GM12875 (cell line): ENCODE results near the gene RPS15.
A peak's percentile ranks its signal among the peaks of the same experiment; 100 is the strongest.
"Not testable (repeated sequence)": the region's sequence is repeated elsewhere in the genome, so short reads cannot be mapped to it uniquely, and the experiment has no call there.

Experiments used
- H3K4me3 ChIP-seq: one replicate; pipeline ENCODE4 v1.5.1; 2011; ENCODE audit warnings: low read depth, low read length, control low read depth
- CTCF ChIP-seq: IDR thresholded peaks from 2 replicates; pipeline ENCODE4 v1.5.1; 2011; ENCODE audit warnings: low read depth, mild to moderate bottlenecking, control low read depth, inconsistent platforms, low read length, moderate library complexity, borderline replicate concordance; ENCODE audit not compliant: insufficient read depth

Gene RPS15

DNA sequence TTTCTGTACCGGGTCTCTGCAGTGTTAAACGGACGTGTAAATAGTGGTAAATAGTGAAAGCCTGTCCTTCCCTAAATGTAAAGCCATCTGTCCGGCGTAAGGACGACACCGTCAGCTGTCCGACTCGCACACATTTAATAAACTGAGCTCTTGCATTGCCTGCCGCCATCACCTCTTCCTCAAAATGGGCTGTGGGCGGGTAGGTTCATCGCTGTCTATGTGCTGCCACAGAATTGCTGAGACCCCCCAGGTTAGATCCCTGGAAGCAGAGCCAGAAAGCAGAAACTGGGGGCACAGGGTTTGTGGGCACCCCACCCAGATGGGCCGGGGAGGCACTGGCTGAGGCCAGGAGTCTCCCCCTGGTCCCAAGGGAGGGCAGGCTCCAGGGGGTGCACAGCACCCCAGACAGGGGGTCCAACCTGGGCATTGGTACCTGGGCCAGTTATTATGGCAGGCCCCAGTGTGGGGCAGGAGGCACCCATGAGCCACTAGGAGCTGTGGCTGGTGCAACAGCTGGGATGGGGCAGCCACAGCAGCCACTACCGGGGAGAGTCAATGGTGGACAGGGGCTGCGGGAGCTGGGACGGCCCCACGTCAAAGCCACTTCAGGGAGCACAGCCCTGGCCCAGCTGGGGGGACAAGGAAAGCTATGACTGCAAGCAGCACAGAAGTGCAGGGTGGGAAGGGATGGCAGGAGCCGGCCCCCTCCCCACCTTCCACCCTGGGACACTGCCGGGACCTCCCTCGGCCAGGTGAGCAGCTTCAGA is 35.1 kb downstream of the RPS15 start:
- H3K4me3 ChIP-seq: no peak overlapping the region
- TF ChIP-seq CTCF: no peak

- no peak overlapping the region for H3K4me3 ChIP-seq
- TF ChIP-seq CTCF: no peak
Observed at GRCh38 chr19:1474011-1474764, 36.0 kb downstream of the RPS15 start.

DNA sequence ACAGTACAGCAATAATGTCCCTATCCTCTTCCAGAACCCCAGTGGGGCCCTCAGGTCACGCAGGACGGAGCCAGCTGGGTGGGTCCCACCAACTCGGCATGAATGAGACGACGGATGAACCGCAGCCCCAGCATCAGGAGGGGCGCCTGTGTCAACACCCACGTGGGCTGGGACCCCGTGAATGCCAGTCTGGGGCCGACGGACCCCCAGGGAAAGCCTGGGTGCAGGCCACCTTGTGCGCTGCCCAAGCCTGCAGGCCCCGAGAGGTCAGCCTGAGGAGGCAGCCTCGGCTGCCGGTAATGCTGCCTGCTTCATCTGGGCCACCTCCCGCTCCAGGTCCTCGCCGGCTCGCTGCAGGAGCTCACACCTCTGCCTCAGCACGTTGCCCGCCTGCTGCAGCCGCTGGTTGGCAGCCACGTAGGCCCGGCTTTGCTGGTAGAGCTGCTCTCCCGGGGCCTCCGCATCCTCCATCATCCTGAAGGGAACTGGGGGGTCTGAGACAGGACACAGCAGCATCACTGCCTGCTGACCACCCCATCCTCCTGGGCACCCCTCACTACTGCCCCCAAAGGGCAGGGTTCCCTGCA is 36.7 kb downstream of the RPS15 start:
- H3K4me3 ChIP-seq: no peak overlapping the region
- TF ChIP-seq CTCF: no peak

DNA sequence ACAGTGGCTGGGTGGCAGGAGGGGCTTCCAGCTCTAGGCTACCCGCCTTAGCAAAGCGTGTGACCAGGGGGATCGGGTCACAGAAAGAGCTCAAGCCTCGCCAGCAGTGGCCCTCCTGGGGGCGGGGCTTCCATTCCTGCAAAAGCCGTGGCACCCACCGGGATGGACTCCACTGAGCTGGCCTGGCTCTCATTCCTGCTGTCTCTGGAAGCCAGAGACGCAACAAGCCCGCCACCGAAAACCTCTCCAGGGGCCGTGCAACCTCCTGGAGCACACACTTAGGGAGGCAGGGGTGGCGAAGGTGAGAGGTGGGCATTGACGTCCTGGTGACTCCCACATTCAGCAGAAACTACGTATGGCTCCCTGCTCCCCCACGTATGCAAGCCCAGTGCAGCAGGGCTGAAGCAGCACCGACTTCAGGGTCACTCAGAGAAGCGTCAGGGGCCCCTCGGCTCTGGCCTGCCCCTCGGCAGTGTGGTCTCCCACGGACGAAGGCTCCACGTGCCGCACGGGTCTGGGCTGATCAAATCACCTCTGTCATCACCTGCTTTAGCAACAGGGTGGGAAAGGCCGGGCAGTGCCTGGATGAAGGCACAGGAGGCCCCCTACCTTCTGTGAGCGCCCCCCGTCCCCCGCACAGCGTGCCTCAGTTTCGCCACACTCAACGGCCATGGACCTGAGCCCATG is 37.7 kb downstream of the RPS15 start:
- no peak for TF ChIP-seq CTCF
- no peak overlapping the region for H3K4me3 ChIP-seq

DNA sequence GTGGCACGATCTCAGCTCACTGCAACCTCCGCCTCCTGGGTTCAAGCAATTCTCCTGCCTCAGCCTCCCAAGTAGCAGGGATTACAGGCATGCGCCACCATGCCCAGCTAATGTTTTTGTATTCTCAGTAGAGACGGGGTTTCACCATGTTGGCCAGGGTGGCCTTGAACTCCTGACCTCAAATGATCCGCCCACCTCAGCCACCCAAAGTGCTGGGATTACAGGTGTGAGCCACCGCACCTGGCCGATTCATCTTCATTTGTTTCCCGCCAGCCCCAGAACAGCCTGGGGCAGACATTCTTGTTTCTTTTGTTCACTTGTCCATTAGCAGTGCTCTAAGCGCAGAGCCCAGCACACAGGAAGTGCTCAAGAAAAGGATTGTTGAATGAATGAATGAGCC is 38.9 kb downstream of the RPS15 start:
- H3K4me3 ChIP-seq: not testable (repeated sequence)

GRCh38 chr19:1478934-1479707 is 40.9 kb downstream of the RPS15 start, which contains the start of gene C19orf25:
Gene C19orf25 (minus strand): TSS chr19:1479215. CDS start chr19:1478903, 312 bp downstream.
- no peak for TF ChIP-seq CTCF
- peak within 1 kb of the TSS; percentile 89 for H3K4me3 ChIP-seq
